Astrocyte (in vitro differentiated cells and primary cell): ENCODE data around the gene TRIP12. TPM values are rescaled to one million over a fixed set of nuclear protein-coding genes. Genes with fewer than 3 reads are reported as not detected.
"Not testable (repeated sequence)": the region's sequence is repeated elsewhere in the genome, so short reads cannot be mapped to it uniquely, and the experiment has no call there.

Experiments used
- DNase-seq: peaks from one replicate; pipeline ENCODE4 v3.0.0-alpha.2; 2010; ENCODE audit warnings: low read depth
- FAIRE-seq: peaks from 2 replicates; lab custom pipeline; 2011; peaks lifted over from hg19 to GRCh38; lab: Jason Lieb, UNC
- H2AFZ ChIP-seq: 2 replicates; pipeline ENCODE4 v1.6.0; 2012; ENCODE audit warnings: low read depth, low read length, inconsistent platforms
- H3K27ac ChIP-seq: 2 replicates; pipeline ENCODE4 v1.5.1; 2011; ENCODE audit warnings: low read depth, low read length, inconsistent platforms
- H3K27me3 ChIP-seq: 2 replicates; pipeline ENCODE4 v1.6.0; 2011; ENCODE audit warnings: low read length, inconsistent platforms; ENCODE audit not compliant: insufficient read depth
- H3K36me3 ChIP-seq: 2 replicates; pipeline ENCODE4 v1.5.1; 2011; ENCODE audit warnings: low read length, inconsistent platforms; ENCODE audit not compliant: insufficient read depth
- H3K4me1 ChIP-seq: 2 replicates; pipeline ENCODE4 v1.5.1; 2011; ENCODE audit warnings: low read length, inconsistent platforms; ENCODE audit not compliant: insufficient read depth
- H3K4me2 ChIP-seq: 2 replicates; pipeline ENCODE4 v1.6.0; 2012; ENCODE audit warnings: low read length, inconsistent platforms
- H3K4me3 ChIP-seq: 2 replicates; pipeline ENCODE4 v1.5.1; 2011; ENCODE audit warnings: low read depth, mild to moderate bottlenecking, low read length, inconsistent platforms; ENCODE audit not compliant: insufficient read depth
- H3K79me2 ChIP-seq: 2 replicates; pipeline ENCODE4 v1.6.0; 2012; ENCODE audit warnings: mild to moderate bottlenecking, low read length, inconsistent platforms; ENCODE audit not compliant: insufficient read depth
- H3K9ac ChIP-seq: 2 replicates; pipeline ENCODE4 v1.6.0; 2012; ENCODE audit warnings: mild to moderate bottlenecking, low read length, inconsistent platforms
- H3K9me3 ChIP-seq: 2 replicates; pipeline ENCODE4 v1.5.1; 2012; ENCODE audit warnings: low read depth, mild to moderate bottlenecking, low read length, inconsistent platforms; ENCODE audit not compliant: insufficient read depth
- H4K20me1 ChIP-seq: 2 replicates; pipeline ENCODE4 v1.6.0; 2012; ENCODE audit warnings: low read length, inconsistent platforms; ENCODE audit not compliant: insufficient read depth
- H3K27ac Mint-ChIP-seq: one replicate; pipeline ENCODE4 v1.8.0; 2021; ENCODE audit warnings: mild to moderate bottlenecking, mixed read lengths; ENCODE audit not compliant: unreplicated experiment
- H3K27me3 Mint-ChIP-seq: one replicate; pipeline ENCODE4 v1.8.0; 2021; ENCODE audit warnings: low read depth, mixed read lengths; ENCODE audit not compliant: unreplicated experiment
- H3K36me3 Mint-ChIP-seq: one replicate; pipeline ENCODE4 v1.8.0; 2021; ENCODE audit warnings: low read depth, mixed read lengths; ENCODE audit not compliant: unreplicated experiment
- H3K4me1 Mint-ChIP-seq: one replicate; pipeline ENCODE4 v1.8.0; 2021; ENCODE audit warnings: low read depth, mixed read lengths; ENCODE audit not compliant: unreplicated experiment
- H3K4me3 Mint-ChIP-seq: one replicate; pipeline ENCODE4 v1.8.0; 2021; ENCODE audit warnings: mild to moderate bottlenecking, moderate library complexity, mixed read lengths; ENCODE audit not compliant: unreplicated experiment
- H3K9me3 Mint-ChIP-seq: one replicate; pipeline ENCODE4 v1.8.0; 2021; ENCODE audit warnings: mild to moderate bottlenecking, mixed read lengths; ENCODE audit not compliant: unreplicated experiment
- CTCF ChIP-seq: IDR thresholded peaks from 2 replicates; pipeline ENCODE4 v1.5.1; 2011; ENCODE audit warnings: low read depth, mild to moderate bottlenecking, inconsistent platforms, low read length, moderate library complexity; ENCODE audit not compliant: insufficient read depth
- EZH2 ChIP-seq: IDR thresholded peaks from 2 replicates; pipeline ENCODE4 v1.6.1; 2012; ENCODE audit warnings: mild to moderate bottlenecking, low read length, inconsistent platforms; ENCODE audit not compliant: insufficient read depth
- total RNA-seq: library from RNA; stranded (reverse); gene quantifications from 2 replicates; pipeline ENCODE4 v1.2.1, GENCODE V29; 2021

The TRIP12 gene
- total RNA-seq, 1 donor from 2014 or later: 379 TPM

- Histone ChIP-seq H3K27ac (no peak overlapping the region), H4K20me1 (no peaks in the 10 kb centered on the region), H3K4me3 (no peak overlapping the region), H2AFZ (no peak overlapping the region), H3K27me3 (no peaks in the 10 kb centered on the region), H3K36me3 (peaks cover 2% of the 10 kb centered on the region), H3K4me2 (no peak overlapping the region), H3K4me1 (no peaks in the 10 kb centered on the region), H3K9ac (no peak overlapping the region), H3K79me2 (no peaks in the 10 kb centered on the region), H3K9me3 (no peaks in the 10 kb centered on the region)
- Mint-ChIP-seq H3K4me1 (no peaks in the 10 kb centered on the region), H3K27ac (no peak overlapping the region), H3K9me3 (no peaks in the 10 kb centered on the region), H3K4me3 (no peak overlapping the region), H3K27me3 (no peaks in the 10 kb centered on the region), H3K36me3 (peaks cover 7% of the 10 kb centered on the region)
- DNase-seq (no peak), FAIRE-seq (no peak)
- TF ChIP-seq CTCF (no peak), EZH2 (no peak)
Observed at GRCh38 chr2:229752970-229753729, 168.7 kb downstream of the TRIP12 start.

- Mint-ChIP-seq H3K9me3 (no peaks in the 10 kb centered on the region), H3K4me3 (no peak overlapping the region), H3K4me1 (no peaks in the 10 kb centered on the region), H3K36me3 (peaks cover 1% of the 10 kb centered on the region), H3K27ac (no peak overlapping the region), H3K27me3 (no peaks in the 10 kb centered on the region)
- Histone ChIP-seq H3K27me3 (no peaks in the 10 kb centered on the region), H3K36me3 (no peaks in the 10 kb centered on the region), H3K4me1 (no peaks in the 10 kb centered on the region), H3K9ac (no peak overlapping the region), H3K27ac (no peak overlapping the region), H4K20me1 (no peaks in the 10 kb centered on the region), H3K79me2 (no peaks in the 10 kb centered on the region), H3K9me3 (no peaks in the 10 kb centered on the region), H3K4me3 (no peak overlapping the region), H2AFZ (no peak overlapping the region), H3K4me2 (no peak overlapping the region)
- no peak for TF ChIP-seq CTCF
- DNase-seq (no peak), FAIRE-seq (no peak)
Observed at GRCh38 chr2:229749779-229750178, 172.0 kb downstream of the TRIP12 start.

- Histone ChIP-seq H3K4me3 (no peak overlapping the region), H3K36me3 (no peaks in the 10 kb centered on the region), H3K4me2 (no peak overlapping the region), H3K27me3 (no peaks in the 10 kb centered on the region), H3K79me2 (no peaks in the 10 kb centered on the region), H3K9me3 (no peaks in the 10 kb centered on the region), H2AFZ (no peak overlapping the region), H3K27ac (no peak overlapping the region), H3K4me1 (no peaks in the 10 kb centered on the region), H4K20me1 (no peaks in the 10 kb centered on the region), H3K9ac (no peak overlapping the region)
- no peak for TF ChIP-seq EZH2
- TF ChIP-seq CTCF: no peak
- Mint-ChIP-seq H3K36me3 (peaks cover 1% of the 10 kb centered on the region), H3K4me1 (no peaks in the 10 kb centered on the region), H3K27ac (no peak overlapping the region), H3K4me3 (no peak overlapping the region), H3K27me3 (no peaks in the 10 kb centered on the region), H3K9me3 (no peaks in the 10 kb centered on the region)
- no peak for FAIRE-seq
- DNase-seq: no peak
Observed at GRCh38 chr2:229748950-229749349, 172.9 kb downstream of the TRIP12 start.

GRCh38 chr2:229742691-229743090, 179.1 kb downstream of the TRIP12 start:
- not testable (repeated sequence) for H3K36me3 Mint-ChIP-seq, FAIRE-seq, H3K27ac ChIP-seq, H3K9me3 ChIP-seq, H3K4me1 Mint-ChIP-seq, H3K9me3 Mint-ChIP-seq, H3K4me2 ChIP-seq, H3K79me2 ChIP-seq, H4K20me1 ChIP-seq, H3K9ac ChIP-seq, H3K36me3 ChIP-seq, H3K27ac Mint-ChIP-seq, H3K27me3 Mint-ChIP-seq, DNase-seq, H3K4me3 Mint-ChIP-seq, H3K27me3 ChIP-seq, H3K4me3 ChIP-seq, H2AFZ ChIP-seq, H3K4me1 ChIP-seq
